ENCODE data around the gene ACR. TPM values are rescaled to one million over a fixed set of nuclear protein-coding genes. Genes with fewer than 3 reads are reported as not detected.

The ACR gene
- polyA plus RNA-seq, 1 of the 3 experiments (the other 2 are of a cell fraction): 0.15 TPM

DNA sequence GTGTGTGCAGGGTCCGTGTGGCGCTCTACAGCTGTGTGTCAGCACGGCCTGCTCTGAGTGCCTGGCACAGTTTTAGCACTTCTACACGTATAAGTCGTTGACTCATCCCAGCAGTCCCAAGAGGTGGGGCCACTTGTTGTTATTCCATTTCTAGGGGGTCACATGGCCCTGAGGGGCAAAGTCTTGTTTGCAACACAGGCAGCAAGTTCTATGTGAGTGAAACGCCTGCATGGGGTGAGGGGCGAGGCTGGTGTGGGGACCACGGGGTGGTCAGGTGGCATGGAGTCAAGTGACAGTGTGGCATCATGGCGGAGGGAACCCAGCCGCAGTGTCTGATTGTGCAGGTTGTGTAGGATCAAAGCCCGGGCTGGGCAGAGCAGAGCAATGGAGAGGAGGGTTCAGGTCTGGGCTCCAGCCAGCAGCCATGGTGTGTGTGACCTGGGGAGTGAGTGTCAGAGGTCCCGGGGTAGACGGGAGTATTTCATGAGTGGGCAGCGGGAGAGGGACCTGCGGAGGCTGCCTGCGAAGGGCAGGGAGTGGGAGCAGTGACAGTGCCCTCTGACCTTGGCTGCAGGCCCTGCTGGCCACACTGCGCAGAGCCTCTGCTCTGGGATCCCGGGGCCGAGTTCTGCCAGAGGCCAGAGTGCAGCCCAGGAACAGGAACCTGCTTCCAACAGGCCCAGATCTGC is 37.5 kb upstream of the ACR start:
- POLR2A ChIA-PET: no interaction called here
- Histone ChIP-seq H3K79me2 (ENCODE audit: insufficient read depth) (no peaks in the 10 kb centered on the region), H3F3A (replicated peaks; ENCODE audit: insufficient read depth) (no peaks in the 10 kb centered on the region), H3K4me1 (ENCODE audit: control insufficient read depth in 1 of 2, insufficient read depth in 2 of 2, low read depth in 1 of 2, low read length in 1 of 2) (peaks cover 0 to 14% of the 10 kb centered on the region in 2 experiments; a peak in 1 of 4 replicates), H2AFZ (ENCODE audit: low read depth) (no peak overlapping the region), H4K20me1 (ENCODE audit: insufficient read depth) (no peaks in the 10 kb centered on the region), H3K4me2 (no peak overlapping the region), H3K36me3 (replicated peaks in 1 of 2; ENCODE audit: control insufficient read depth in 1 of 2, insufficient read depth in 2 of 2, low read length in 1 of 2) (no peaks in the 10 kb centered on the region), H3K27ac (ENCODE audit: low read depth in 2 of 2, low read length in 1 of 2) (no peak overlapping the region), H3K9me3 (no peaks in the 10 kb centered on the region), H3K9me2 (no peaks in the 10 kb centered on the region), H3K27me3 (ENCODE audit: insufficient read depth) (no peaks in the 10 kb centered on the region), H3K4me3 (ENCODE audit: low read depth in 2 of 2, low read length in 1 of 2) (no peak overlapping the region), H3K9ac (no peak overlapping the region)
- DNase-seq: no peak
- TF ChIP-seq GATA2 (CRISPR knock-in tag; IDR thresholded peaks at IDR 0.05): no peak
- no peak for TF ChIP-seq RCOR1 (IDR thresholded peaks at IDR 0.05; ENCODE audit: low read length)
- TF ChIP-seq JUND (IDR thresholded peaks at IDR 0.05): no peak
- no peak for TF ChIP-seq TEAD4 (IDR thresholded peaks at IDR 0.05; ENCODE audit: borderline replicate concordance, insufficient read depth)
- no peak for TF ChIP-seq MEF2A (IDR thresholded peaks at IDR 0.05; ENCODE audit: borderline replicate concordance, low read depth)
- no peak for TF ChIP-seq MAX (IDR thresholded peaks at IDR 0.05; ENCODE audit: low read depth)
- TF ChIP-seq FOSL2 (IDR thresholded peaks at IDR 0.05; ENCODE audit: borderline replicate concordance, low read depth): no peak
- TF ChIP-seq RAD21 (IDR thresholded peaks at IDR 0.05; ENCODE audit: low read length): no peak
- TF ChIP-seq PBX3 (IDR thresholded peaks at IDR 0.05): no peak
- TF ChIP-seq EZH2phosphoT487 (IDR thresholded peaks at IDR 0.05; ENCODE audit: borderline replicate concordance, low read depth): no peak
- no peak for TF ChIP-seq FOXM1 (IDR thresholded peaks at IDR 0.05; ENCODE audit: low read depth)
- TF ChIP-seq RXRA (IDR thresholded peaks at IDR 0.05; ENCODE audit: borderline replicate concordance, low read depth): no peak
- no peak for TF ChIP-seq TAF1 (IDR thresholded peaks at IDR 0.05; ENCODE audit: borderline replicate concordance, low read depth, low read length)
- TF ChIP-seq POLR2AphosphoS5 (IDR thresholded peaks at IDR 0.05; ENCODE audit: low read depth, low read length): no peak
- TF ChIP-seq YY1 (IDR thresholded peaks at IDR 0.05; ENCODE audit: low read depth): no peak
- TF ChIP-seq NFIC (IDR thresholded peaks at IDR 0.05; ENCODE audit: borderline replicate concordance): no peak
- CTCF ChIA-PET: interaction anchor here (0.7 to 1.1 kb wide), 3 partner anchors 21 to 77 kb away, joined by 3 to 4 read pairs (median 3); partner anchors contain the start of gene ARSA
- 84% methylated on average over 13 of the region's 19 CpGs for WGBS (ENCODE audit: low lambda C conversion rate)

DNA sequence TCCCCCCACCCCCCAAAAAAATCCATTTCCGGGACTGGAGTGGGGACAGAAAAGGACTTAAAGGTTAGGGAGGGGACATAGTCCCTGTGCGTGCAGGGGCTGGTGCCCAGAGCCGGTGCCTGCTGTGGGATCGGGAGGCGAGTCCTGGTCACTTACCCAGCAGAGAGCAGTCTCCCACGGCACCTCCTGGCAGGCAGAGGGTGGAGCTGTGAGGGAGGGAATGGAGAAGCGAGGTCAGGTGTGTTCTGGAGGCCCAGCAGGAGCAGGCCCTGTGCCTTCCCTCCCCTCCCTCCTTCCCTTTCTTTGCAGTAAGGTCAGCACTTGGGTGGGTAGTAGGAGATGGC is 37.0 kb upstream of the ACR start:
- DNase-seq: no peak
- Histone ChIP-seq H3K4me1 (ENCODE audit: control insufficient read depth in 1 of 2, insufficient read depth in 2 of 2, low read depth in 1 of 2, low read length in 1 of 2) (peaks cover 0 to 14% of the 10 kb centered on the region in 2 experiments; a peak in 1 of 4 replicates), H3F3A (replicated peaks; ENCODE audit: insufficient read depth) (no peaks in the 10 kb centered on the region), H3K4me2 (no peak overlapping the region), H3K79me2 (ENCODE audit: insufficient read depth) (no peaks in the 10 kb centered on the region), H3K27ac (ENCODE audit: low read depth in 2 of 2, low read length in 1 of 2) (no peak overlapping the region), H3K4me3 (ENCODE audit: low read depth in 2 of 2, low read length in 1 of 2) (no peak overlapping the region), H3K9me3 (no peaks in the 10 kb centered on the region), H3K27me3 (ENCODE audit: insufficient read depth) (no peaks in the 10 kb centered on the region), H3K36me3 (replicated peaks in 1 of 2; ENCODE audit: control insufficient read depth in 1 of 2, insufficient read depth in 2 of 2, low read length in 1 of 2) (no peaks in the 10 kb centered on the region), H3K9me2 (no peaks in the 10 kb centered on the region), H3K9ac (no peak overlapping the region), H4K20me1 (ENCODE audit: insufficient read depth) (no peaks in the 10 kb centered on the region), H2AFZ (ENCODE audit: low read depth) (no peak overlapping the region)
- WGBS (ENCODE audit: low lambda C conversion rate): 59% methylated on average over 6 of the region's 7 CpGs
- TF ChIP-seq RAD21 (IDR thresholded peaks at IDR 0.05; ENCODE audit: low read length) (no peak), RXRA (IDR thresholded peaks at IDR 0.05; ENCODE audit: borderline replicate concordance, low read depth) (no peak), ZBTB33 (IDR thresholded peaks at IDR 0.05; ENCODE audit: borderline replicate concordance, low read depth) (no peak), NFIC (IDR thresholded peaks at IDR 0.05; ENCODE audit: borderline replicate concordance) (no peak), RCOR1 (IDR thresholded peaks at IDR 0.05; ENCODE audit: low read length) (no peak), JUND (IDR thresholded peaks at IDR 0.05) (no peak), TAF1 (IDR thresholded peaks at IDR 0.05; ENCODE audit: borderline replicate concordance, low read depth, low read length) (no peak), TEAD4 (IDR thresholded peaks at IDR 0.05; ENCODE audit: borderline replicate concordance, insufficient read depth) (no peak), EP300 (IDR thresholded peaks at IDR 0.05; ENCODE audit: borderline replicate concordance in 1 of 2, low read depth in 1 of 2, low read length in 1 of 2) (no peak), RFX5 (IDR thresholded peaks at IDR 0.05; ENCODE audit: low read length) (no peak), MXI1 (IDR thresholded peaks at IDR 0.05; ENCODE audit: low read depth, low read length) (no peak), TCF12 (IDR thresholded peaks at IDR 0.05) (no peak)
- ChIA-PET POLR2A (no interaction called here), CTCF (interaction anchor here (1.0 kb wide), 1 partner anchor 20 kb away, joined by 4 read pairs; no protein-coding TSS in a partner anchor)
